ENCODE data around the gene PDE1A.

- TF ChIP-seq EZH2 (IDR thresholded peaks at IDR 0.05; ENCODE audit: low read length, unreplicated experiment) (no peak), CTCF (conservative IDR thresholded peaks at IDR 0.05; ENCODE audit: low read depth, low read length) (no peak)
Measured at GRCh38 chr2:182360663-182361260, 66.1 kb downstream of the PDE1A start.

Measured in PC-3 (cell line).